HG03439 (cell line): ENCODE results near the gene KHK.

Experiments
- ATAC-seq: cut with Tn5 transposase; IDR thresholded peaks from one replicate; pipeline ENCODE4 v1.9.1; 2021; ENCODE audit warnings: mild to moderate bottlenecking, moderate library complexity; ENCODE audit not compliant: unreplicated experiment

KHK gene

DNA sequence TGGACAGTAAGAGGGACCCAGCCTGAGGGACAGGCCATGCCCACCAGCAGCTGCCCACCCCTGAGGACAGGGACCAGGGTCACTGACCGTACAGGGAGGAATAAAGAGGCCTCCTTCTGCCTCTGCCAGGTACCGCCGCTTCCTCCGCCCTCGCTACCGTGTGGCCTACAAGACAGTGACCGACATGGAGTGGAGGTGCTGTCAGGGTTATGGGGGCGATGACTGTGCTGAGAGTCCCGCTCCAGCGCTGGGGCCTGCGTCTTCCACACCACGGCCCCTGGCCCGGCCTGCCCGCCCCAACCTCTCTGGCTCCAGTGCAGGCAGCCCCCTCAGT, 6.0 kb upstream of the KHK start:
- ATAC-seq, result no peak

DNA sequence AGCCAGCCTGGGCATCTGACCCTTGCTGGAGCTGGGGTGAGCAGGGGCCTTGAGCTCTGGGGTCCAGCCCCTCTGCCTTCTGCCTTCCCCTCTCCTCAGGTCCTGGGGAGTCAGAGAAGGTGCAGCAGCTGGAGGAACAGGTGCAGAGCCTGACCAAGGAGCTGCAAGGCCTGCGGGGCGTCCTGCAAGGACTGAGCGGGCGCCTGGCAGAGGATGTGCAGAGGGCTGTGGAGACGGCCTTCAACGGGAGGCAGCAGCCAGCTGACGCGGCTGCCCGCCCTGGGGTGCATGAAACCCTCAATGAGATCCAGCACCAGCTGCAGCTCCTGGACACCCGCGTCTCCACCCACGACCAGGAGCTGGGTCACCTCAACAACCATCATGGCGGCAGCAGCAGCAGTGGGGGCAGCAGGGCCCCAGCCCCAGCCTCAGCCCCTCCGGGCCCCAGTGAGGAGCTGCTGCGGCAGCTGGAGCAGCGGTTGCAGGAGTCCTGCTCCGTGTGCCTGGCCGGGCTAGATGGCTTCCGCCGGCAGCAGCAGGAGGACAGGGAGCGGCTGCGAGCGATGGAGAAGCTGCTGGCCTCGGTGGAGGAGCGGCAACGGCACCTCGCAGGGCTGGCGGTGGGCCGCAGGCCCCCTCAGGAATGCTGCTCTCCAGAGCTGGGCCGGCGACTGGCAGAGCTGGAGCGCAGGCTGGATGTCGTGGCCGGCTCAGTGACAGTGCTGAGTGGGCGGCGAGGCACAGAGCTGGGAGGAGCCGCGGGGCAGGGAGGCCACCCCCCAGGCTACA, 4.4 kb upstream of the KHK start:
- no peak for ATAC-seq

DNA sequence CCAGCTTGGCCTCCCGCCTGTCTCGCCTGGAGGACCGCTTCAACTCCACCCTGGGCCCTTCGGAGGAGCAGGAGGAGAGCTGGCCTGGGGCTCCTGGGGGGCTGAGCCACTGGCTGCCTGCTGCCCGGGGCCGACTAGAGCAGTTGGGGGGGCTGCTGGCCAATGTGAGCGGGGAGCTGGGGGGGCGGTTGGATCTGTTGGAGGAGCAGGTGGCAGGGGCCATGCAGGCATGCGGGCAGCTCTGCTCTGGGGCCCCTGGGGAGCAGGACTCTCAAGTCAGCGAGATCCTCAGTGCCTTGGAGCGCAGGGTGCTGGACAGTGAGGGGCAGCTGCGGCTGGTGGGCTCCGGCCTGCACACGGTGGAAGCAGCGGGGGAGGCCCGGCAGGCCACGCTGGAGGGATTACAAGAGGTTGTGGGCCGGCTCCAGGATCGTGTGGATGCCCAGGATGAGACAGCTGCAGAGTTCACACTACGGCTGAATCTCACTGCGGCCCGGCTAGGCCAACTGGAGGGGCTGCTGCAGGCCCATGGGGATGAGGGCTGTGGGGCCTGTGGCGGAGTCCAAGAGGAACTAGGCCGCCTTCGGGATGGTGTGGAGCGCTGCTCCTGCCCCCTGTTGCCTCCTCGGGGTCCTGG, 3.7 kb upstream of the KHK start:
- ATAC-seq, result no peak

GRCh38 chr2:27083410-27084296, 2.9 kb upstream of the KHK start:
- ATAC-seq, result no peak

GRCh38 chr2:27084297-27085061, 2.1 kb upstream of the KHK start:
- no peak for ATAC-seq

DNA sequence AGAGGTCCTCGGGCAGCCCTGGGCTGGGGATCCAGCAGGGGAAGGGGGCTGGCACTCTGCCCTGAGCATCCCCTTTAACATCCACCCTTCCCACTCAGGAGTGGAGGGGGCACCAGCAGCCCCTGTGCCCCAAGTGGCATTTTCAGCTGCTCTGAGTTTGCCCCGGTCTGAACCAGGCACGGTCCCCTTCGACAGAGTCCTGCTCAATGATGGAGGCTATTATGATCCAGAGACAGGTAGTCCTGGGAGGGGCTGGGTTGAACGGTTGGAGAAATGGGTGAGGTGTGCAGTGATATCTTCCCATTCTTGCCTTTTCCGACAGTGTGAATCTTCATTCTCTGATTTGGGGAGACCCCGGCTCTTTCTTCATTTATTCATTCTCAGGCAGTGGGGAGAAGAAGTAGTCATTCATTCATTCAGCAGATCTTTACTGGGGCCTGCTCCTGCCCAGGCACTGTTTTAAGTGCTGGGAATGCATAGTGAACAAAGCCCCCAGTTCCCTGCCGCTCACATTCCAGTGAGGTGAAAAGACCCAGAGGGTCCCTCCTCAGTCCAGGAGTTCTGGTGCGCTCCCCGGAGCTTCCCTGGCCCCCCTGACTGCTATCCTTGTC, 1.4 kb upstream of the KHK start:
- ATAC-seq, result no peak

DNA sequence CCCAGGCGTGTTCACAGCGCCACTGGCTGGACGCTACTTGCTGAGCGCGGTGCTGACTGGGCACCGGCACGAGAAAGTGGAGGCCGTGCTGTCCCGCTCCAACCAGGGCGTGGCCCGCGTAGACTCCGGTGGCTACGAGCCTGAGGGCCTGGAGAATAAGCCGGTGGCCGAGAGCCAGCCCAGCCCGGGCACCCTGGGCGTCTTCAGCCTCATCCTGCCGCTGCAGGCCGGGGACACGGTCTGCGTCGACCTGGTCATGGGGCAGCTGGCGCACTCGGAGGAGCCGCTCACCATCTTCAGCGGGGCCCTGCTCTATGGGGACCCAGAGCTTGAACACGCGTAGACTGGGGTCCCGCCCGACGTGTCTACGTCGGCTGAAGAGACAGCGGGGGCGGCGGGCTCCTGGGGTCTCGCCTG, 891 bp upstream of the KHK start:
- ATAC-seq, result peak; percentile 7

DNA sequence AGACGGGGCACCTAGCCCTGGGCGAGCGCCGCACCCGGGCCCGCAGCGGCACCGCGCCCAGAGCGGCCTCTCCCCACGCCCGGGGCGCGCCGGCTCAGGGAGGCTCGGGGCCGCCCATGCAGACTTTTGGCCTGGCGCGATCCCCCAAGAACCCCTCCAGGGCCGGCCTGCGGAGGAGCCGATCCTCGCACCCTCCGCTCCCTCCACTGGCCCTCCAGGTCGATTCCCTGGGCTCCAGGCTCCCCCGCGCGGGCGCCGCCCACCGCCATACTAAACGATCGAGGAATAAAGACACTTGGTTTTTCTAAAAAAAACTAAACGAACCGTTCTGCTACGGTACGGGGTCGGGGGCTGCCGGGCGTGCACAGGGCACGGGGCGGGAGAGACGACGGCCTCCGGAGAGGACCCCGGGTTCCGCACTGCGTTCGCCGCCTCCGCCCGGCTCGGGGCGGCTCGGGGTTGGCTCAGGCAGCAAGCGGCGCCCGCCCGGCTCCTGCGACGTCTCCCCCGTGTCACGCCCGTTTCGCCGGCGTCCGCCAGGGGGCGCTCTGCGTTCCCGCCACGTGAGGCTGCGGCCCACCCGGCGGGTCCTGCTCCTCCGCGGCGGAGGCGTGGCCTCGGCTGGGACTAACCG, 365 bp upstream of the KHK start:
- peak; percentile 69 for ATAC-seq

DNA sequence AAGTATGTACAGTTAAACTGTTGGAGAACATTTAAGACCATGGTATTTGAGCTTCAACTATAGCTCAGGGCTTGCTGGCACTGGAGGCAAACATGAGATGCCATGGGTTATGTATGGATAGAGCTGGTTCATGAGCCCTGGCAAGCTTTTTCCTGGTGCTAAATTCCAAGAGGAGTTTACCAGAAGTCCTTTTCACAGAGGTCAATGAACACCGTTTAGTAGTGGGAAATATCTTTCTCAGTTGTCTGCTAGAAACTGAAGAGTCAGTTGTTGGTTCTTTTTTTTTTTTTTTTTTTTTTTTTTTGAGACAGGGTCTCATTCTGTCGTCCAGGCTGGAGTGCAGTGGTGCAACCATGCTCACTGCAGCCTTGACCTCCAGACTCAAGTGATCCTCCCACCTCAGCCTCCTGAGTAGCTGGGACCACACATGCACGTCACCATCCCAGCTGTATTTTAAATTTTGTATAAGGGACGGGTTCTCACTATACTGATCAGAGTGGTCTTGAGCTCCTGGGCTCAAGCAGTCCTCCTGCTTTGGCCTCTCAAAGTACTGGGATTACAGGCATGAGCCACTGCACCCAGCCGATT, 1.3 kb downstream of the KHK start:
- no peak for ATAC-seq

- no peak for ATAC-seq
Observed at GRCh38 chr2:27088634-27089033, 2.1 kb downstream of the KHK start.

GRCh38 chr2:27089111-27089954, 2.8 kb downstream of the KHK start:
- no peak for ATAC-seq

- ATAC-seq, result no peak
Observed at GRCh38 chr2:27091746-27092695, 5.4 kb downstream of the KHK start.

GRCh38 chr2:27092696-27093429, 6.3 kb downstream of the KHK start:
- ATAC-seq, result no peak

GRCh38 chr2:27093430-27094352, 7.1 kb downstream of the KHK start:
- ATAC-seq, result no peak

DNA sequence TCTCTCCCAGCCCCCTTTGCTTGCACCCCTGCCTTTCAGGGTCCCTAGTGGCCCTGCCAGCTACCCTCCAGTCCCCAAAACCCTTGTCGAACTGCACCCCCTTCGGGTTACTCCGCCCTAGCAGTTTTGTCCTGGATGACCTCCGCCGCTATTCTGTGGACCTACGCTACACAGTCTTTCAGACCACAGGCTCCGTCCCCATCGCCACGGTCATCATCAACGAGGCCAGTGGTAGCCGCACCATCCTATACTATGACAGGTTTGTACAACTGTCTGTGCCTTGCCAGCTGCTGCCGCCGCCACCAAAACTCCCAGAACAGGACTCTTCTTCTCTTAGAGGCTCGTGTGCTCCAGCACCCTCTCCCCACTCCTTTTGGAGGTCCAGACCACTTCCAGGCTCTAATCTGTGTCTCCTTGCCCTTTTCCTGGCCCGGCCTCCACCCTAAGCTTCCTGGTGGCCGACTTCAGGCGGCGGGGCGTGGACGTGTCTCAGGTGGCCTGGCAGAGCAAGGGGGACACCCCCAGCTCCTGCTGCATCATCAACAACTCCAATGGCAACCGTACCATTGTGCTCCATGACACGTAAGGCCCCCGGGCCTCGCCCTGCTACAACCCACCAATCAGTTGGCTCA, 7.9 kb downstream of the KHK start:
- ATAC-seq, result no peak

- no peak for ATAC-seq
Observed at GRCh38 chr2:27095427-27095744, 8.8 kb downstream of the KHK start.
